Measurements from ENCODE around the gene DCLRE1C.
"Not testable (repeated sequence)": the region's sequence is repeated elsewhere in the genome, so short reads cannot be mapped to it uniquely, and the experiment has no call there.

DCLRE1C gene

GRCh38 chr10:14864871-14865270, 89.0 kb downstream of the DCLRE1C start:
- H3K4me3 ChIP-seq (ENCODE audit: low read length in 2 of 2); H3K9me3 ChIP-seq (ENCODE audit: control insufficient read depth in 2 of 2, low read length in 2 of 2); H3K9ac ChIP-seq (ENCODE audit: low read depth in 1 of 2, low read length in 2 of 2); H3K27me3 ChIP-seq (ENCODE audit: control insufficient read depth in 2 of 2, insufficient read depth in 2 of 2, low read length in 2 of 2); H3K27ac ChIP-seq (ENCODE audit: low read depth in 2 of 2, low read length in 2 of 2): not testable (repeated sequence)
- Histone ChIP-seq H3K36me3 (ENCODE audit: control insufficient read depth in 2 of 2, insufficient read depth in 2 of 2, low read length in 2 of 2) (peaks cover 17 to 26% of the 10 kb centered on the region in 2 donors), H3K4me1 (ENCODE audit: control insufficient read depth in 2 of 2, insufficient read depth in 2 of 2, low read length in 2 of 2) (peaks cover 12 to 13% of the 10 kb centered on the region in 2 donors)

- peaks cover 12 to 13% of the 10 kb centered on the region in 2 donors for H3K4me1 ChIP-seq (ENCODE audit: control insufficient read depth in 2 of 2, insufficient read depth in 2 of 2, low read length in 2 of 2)
- H3K9me3 ChIP-seq (ENCODE audit: control insufficient read depth in 2 of 2, low read length in 2 of 2); H3K9ac ChIP-seq (ENCODE audit: low read depth in 1 of 2, low read length in 2 of 2); H3K27me3 ChIP-seq (ENCODE audit: control insufficient read depth in 2 of 2, insufficient read depth in 2 of 2, low read length in 2 of 2); H3K27ac ChIP-seq (ENCODE audit: low read depth in 2 of 2, low read length in 2 of 2); H3K4me3 ChIP-seq (ENCODE audit: low read length in 2 of 2): not testable (repeated sequence)
- peaks cover 13 to 22% of the 10 kb centered on the region in 2 donors for H3K36me3 ChIP-seq (ENCODE audit: control insufficient read depth in 2 of 2, insufficient read depth in 2 of 2, low read length in 2 of 2)
These were observed 89.4 kb downstream of the DCLRE1C start for GRCh38 chr10:14864466-14864865.

GRCh38 chr10:14860791-14861190, 93.1 kb downstream of the DCLRE1C start:
- H3K36me3 ChIP-seq (ENCODE audit: control insufficient read depth in 2 of 2, insufficient read depth in 2 of 2, low read length in 2 of 2), result peaks cover 8 to 11% of the 10 kb centered on the region in 2 donors
- H3K9me3 ChIP-seq (ENCODE audit: control insufficient read depth in 2 of 2, low read length in 2 of 2), result no peaks in the 10 kb centered on the region
- no peak overlapping the region for H3K4me3 ChIP-seq (ENCODE audit: low read length in 2 of 2)
- H3K4me1 ChIP-seq (ENCODE audit: control insufficient read depth in 2 of 2, insufficient read depth in 2 of 2, low read length in 2 of 2), result peaks cover 12 to 13% of the 10 kb centered on the region in 2 donors
- peak overlapping the region in 1 of 2 donors; percentile 2 for H3K9ac ChIP-seq (ENCODE audit: low read depth in 1 of 2, low read length in 2 of 2)
- H3K27ac ChIP-seq (ENCODE audit: low read depth in 2 of 2, low read length in 2 of 2), result peak overlapping the region; percentile 83 to 90
- H3K27me3 ChIP-seq (ENCODE audit: control insufficient read depth in 2 of 2, insufficient read depth in 2 of 2, low read length in 2 of 2), result no peaks in the 10 kb centered on the region

- Histone ChIP-seq H3K9ac (ENCODE audit: low read depth in 1 of 2, low read length in 2 of 2) (no peak overlapping the region), H3K9me3 (ENCODE audit: control insufficient read depth in 2 of 2, low read length in 2 of 2) (no peaks in the 10 kb centered on the region), H3K4me3 (ENCODE audit: low read length in 2 of 2) (no peak overlapping the region), H3K36me3 (ENCODE audit: control insufficient read depth in 2 of 2, insufficient read depth in 2 of 2, low read length in 2 of 2) (peaks cover 8 to 11% of the 10 kb centered on the region in 2 donors), H3K27ac (ENCODE audit: low read depth in 2 of 2, low read length in 2 of 2) (no peak overlapping the region), H3K27me3 (ENCODE audit: control insufficient read depth in 2 of 2, insufficient read depth in 2 of 2, low read length in 2 of 2) (no peaks in the 10 kb centered on the region), H3K4me1 (ENCODE audit: control insufficient read depth in 2 of 2, insufficient read depth in 2 of 2, low read length in 2 of 2) (peaks cover 12 to 13% of the 10 kb centered on the region in 2 donors)
These were observed 94.1 kb downstream of the DCLRE1C start for GRCh38 chr10:14859775-14860174.

GRCh38 chr10:14859043-14859442, 94.9 kb downstream of the DCLRE1C start:
- Histone ChIP-seq H3K9me3 (ENCODE audit: control insufficient read depth in 2 of 2, low read length in 2 of 2) (no peaks in the 10 kb centered on the region), H3K4me1 (ENCODE audit: control insufficient read depth in 2 of 2, insufficient read depth in 2 of 2, low read length in 2 of 2) (peaks cover 12 to 13% of the 10 kb centered on the region in 2 donors), H3K27ac (ENCODE audit: low read depth in 2 of 2, low read length in 2 of 2) (no peak overlapping the region), H3K4me3 (ENCODE audit: low read length in 2 of 2) (no peak overlapping the region), H3K36me3 (ENCODE audit: control insufficient read depth in 2 of 2, insufficient read depth in 2 of 2, low read length in 2 of 2) (peaks cover 8 to 14% of the 10 kb centered on the region in 2 donors), H3K27me3 (ENCODE audit: control insufficient read depth in 2 of 2, insufficient read depth in 2 of 2, low read length in 2 of 2) (no peaks in the 10 kb centered on the region), H3K9ac (ENCODE audit: low read depth in 1 of 2, low read length in 2 of 2) (no peak overlapping the region)

- H3K36me3 ChIP-seq (ENCODE audit: control insufficient read depth in 2 of 2, insufficient read depth in 2 of 2, low read length in 2 of 2), result peaks cover 8 to 14% of the 10 kb centered on the region in 2 donors
- no peak overlapping the region for H3K9ac ChIP-seq (ENCODE audit: low read depth in 1 of 2, low read length in 2 of 2)
- no peaks in the 10 kb centered on the region for H3K9me3 ChIP-seq (ENCODE audit: control insufficient read depth in 2 of 2, low read length in 2 of 2)
- no peak overlapping the region for H3K4me3 ChIP-seq (ENCODE audit: low read length in 2 of 2)
- no peaks in the 10 kb centered on the region for H3K27me3 ChIP-seq (ENCODE audit: control insufficient read depth in 2 of 2, insufficient read depth in 2 of 2, low read length in 2 of 2)
- H3K27ac ChIP-seq (ENCODE audit: low read depth in 2 of 2, low read length in 2 of 2), result no peak overlapping the region
- peaks cover 12 to 13% of the 10 kb centered on the region in 2 donors for H3K4me1 ChIP-seq (ENCODE audit: control insufficient read depth in 2 of 2, insufficient read depth in 2 of 2, low read length in 2 of 2)
These were observed 95.4 kb downstream of the DCLRE1C start for GRCh38 chr10:14858338-14858960.

- Histone ChIP-seq H3K9ac (ENCODE audit: low read depth in 1 of 2, low read length in 2 of 2) (no peak overlapping the region), H3K27me3 (ENCODE audit: control insufficient read depth in 2 of 2, insufficient read depth in 2 of 2, low read length in 2 of 2) (no peaks in the 10 kb centered on the region), H3K9me3 (ENCODE audit: control insufficient read depth in 2 of 2, low read length in 2 of 2) (no peaks in the 10 kb centered on the region), H3K27ac (ENCODE audit: low read depth in 2 of 2, low read length in 2 of 2) (no peak overlapping the region), H3K36me3 (ENCODE audit: control insufficient read depth in 2 of 2, insufficient read depth in 2 of 2, low read length in 2 of 2) (peaks cover 14 to 16% of the 10 kb centered on the region in 2 donors), H3K4me1 (ENCODE audit: control insufficient read depth in 2 of 2, insufficient read depth in 2 of 2, low read length in 2 of 2) (peaks cover under 1 to 3% of the 10 kb centered on the region in 2 donors), H3K4me3 (ENCODE audit: low read length in 2 of 2) (no peak overlapping the region)
These were observed 98.4 kb downstream of the DCLRE1C start for GRCh38 chr10:14855453-14855852.

- no peak overlapping the region for H3K4me3 ChIP-seq (ENCODE audit: low read length in 2 of 2)
- H3K9ac ChIP-seq (ENCODE audit: low read depth in 1 of 2, low read length in 2 of 2), result no peak overlapping the region
- H3K27ac ChIP-seq (ENCODE audit: low read depth in 2 of 2, low read length in 2 of 2), result no peak overlapping the region
- H3K36me3 ChIP-seq (ENCODE audit: control insufficient read depth in 2 of 2, insufficient read depth in 2 of 2, low read length in 2 of 2), result peaks cover 12 to 17% of the 10 kb centered on the region in 2 donors
- no peaks in the 10 kb centered on the region for H3K9me3 ChIP-seq (ENCODE audit: control insufficient read depth in 2 of 2, low read length in 2 of 2)
- no peaks in the 10 kb centered on the region for H3K27me3 ChIP-seq (ENCODE audit: control insufficient read depth in 2 of 2, insufficient read depth in 2 of 2, low read length in 2 of 2)
- no peaks in the 10 kb centered on the region for H3K4me1 ChIP-seq (ENCODE audit: control insufficient read depth in 2 of 2, insufficient read depth in 2 of 2, low read length in 2 of 2)
These were observed 101.7 kb downstream of the DCLRE1C start for GRCh38 chr10:14852236-14852635.

All from mucosa of rectum (tissue), 2 donors.